ENCODE data around the gene MYLK4.

GRCh38 chr6:2651961-2652360 lies 98.8 kb downstream of the MYLK4 start:
- TF ChIP-seq POLR2A (IDR thresholded peaks at IDR 0.05; ENCODE audit: low read depth, low read length) = no peak
- no peak for TF ChIP-seq EZH2 (IDR thresholded peaks at IDR 0.05; ENCODE audit: borderline replicate concordance, low read depth, low read length, severe bottlenecking)
- TF ChIP-seq CTCF (IDR thresholded peaks at IDR 0.05; ENCODE audit: extremely low read depth in 1 of 2, insufficient read depth in 1 of 2, low read depth in 1 of 2, low read length in 2 of 2) = no peak
- TF ChIP-seq MAX (IDR thresholded peaks at IDR 0.05; ENCODE audit: insufficient read depth, insufficient read length) = no peak
- TF ChIP-seq POLR2AphosphoS5 (IDR thresholded peaks at IDR 0.05; ENCODE audit: insufficient read depth, low read depth, low read length) = no peak
- no peak for TF ChIP-seq JUN (IDR thresholded peaks at IDR 0.05; ENCODE audit: borderline replicate concordance, insufficient read depth, insufficient read length, low read depth)
- TF ChIP-seq FOS (IDR thresholded peaks at IDR 0.05; ENCODE audit: borderline replicate concordance, insufficient read depth, low read length) = no peak
- no peak for TF ChIP-seq GATA2 (IDR thresholded peaks at IDR 0.05; ENCODE audit: insufficient read depth, insufficient read length, low read depth, low read length)
